Stimulated activated naive CD4-positive, alpha-beta T cell treated with Interleukin-2 at 50 U/mL for 16 hours (primary cell): ENCODE results near the gene CHST11.

ENCODE experiments used
- DNase-seq: peaks from one replicate; lab custom pipeline; 2025; lab: John Stamatoyannopoulos, UW

Gene CHST11

DNA sequence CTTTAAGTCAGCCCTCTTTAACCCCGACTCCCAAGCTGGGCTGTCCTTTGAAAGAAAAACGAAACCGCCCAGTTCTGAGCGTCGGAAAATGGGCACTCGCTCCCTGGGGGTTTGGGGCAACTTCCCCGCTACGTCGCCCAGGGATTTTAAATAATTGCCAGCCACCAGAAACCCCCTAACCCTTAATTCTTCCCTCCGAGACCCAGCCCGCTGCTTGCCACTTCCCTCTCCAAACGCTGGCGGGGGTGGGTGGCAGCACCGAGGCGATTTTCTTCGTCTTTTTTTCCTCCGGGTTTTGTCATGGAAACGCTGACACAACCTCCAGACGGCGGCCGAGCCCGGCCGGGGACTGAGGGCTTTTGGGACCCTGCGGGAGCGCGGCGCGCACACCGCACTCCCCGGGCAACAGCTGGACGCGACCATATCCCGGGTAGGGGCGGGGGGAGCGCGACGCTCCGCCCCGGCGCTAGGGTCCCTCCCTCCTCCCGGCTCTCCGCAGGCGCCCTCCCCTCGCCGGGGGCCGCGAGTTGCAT is at the start of gene CHST11:
Gene CHST11, plus strand, starts transcription at position 532 of the 533 bp plus-strand sequence.
- peak; percentile 63 for DNase-seq

DNA sequence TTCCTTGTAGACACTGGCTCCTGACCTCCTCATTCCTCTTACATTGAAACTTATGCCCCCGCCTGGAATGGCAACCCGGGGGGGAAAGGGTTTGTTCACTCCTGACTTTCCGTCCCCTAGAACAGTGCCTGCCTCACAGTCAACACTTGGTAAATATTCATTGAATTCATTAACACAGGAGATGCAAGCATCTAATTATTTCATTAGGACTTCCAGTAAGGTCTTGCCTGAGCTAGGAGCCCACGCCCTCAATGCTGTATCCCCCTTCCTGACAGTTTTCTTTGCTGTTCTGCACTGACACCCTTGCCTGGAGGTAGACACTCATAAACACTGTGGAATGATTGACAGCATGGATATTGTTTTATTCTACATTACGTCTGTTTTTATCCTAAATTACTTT is 49.3 kb upstream of the CHST11 start:
- DNase-seq, result no peak

DNA sequence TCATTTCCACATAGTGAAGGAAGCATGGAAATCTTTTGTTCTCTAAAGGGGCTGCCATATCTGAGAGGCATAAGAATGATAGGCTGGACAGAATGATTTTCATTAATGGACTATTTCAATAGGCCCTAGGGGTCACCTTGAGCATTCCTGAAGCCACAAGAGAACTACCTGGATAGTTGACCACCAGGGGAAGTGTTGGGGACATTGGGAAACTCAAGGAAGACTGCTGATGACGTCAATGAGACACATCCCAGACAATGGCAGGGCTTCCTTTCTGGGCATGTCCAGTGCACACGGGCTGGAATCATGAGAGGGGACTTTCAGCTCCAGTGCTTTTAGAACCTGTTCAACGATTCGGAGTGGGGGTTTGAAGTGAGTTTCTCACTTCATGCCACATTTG is 48.8 kb upstream of the CHST11 start:
- DNase-seq, result no peak

DNA sequence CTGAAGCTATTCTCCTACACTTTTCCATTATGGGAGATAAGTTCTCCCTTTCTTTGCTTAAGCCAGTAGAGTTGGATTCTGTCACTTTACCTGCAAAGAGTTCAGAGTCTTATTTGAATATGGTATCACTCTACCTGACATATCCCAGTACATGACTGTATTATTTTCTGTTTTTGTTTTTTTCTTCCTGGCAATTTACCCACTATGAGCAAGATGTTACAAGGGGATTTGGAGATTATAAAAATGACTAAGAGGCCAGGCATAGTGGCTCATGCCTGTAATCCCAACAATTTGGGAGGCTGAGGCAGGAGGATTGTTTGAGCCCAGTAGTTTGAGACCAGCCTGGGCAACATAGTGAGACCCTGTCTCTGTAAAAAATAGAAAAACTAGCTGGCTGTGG is 46.4 kb upstream of the CHST11 start:
- DNase-seq, result no peak

DNA sequence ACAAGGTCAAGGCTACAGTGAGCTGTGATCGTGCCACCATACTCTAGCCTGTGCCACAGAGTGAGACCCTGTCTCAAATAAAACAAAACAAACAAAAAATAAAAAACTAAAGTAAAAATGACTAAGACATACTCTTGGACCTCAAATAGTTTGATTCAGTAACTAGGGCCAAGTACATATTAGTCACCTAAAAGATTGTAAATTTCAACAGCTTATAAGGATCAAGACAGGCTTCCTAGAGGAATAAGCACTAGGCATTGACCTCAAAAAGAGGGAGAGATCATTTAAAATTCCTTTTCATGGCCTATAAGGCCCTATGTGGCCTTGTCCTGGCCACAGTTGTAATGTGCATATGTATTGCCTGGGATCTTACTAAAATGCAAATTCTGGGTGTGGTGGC is 46.0 kb upstream of the CHST11 start:
- no peak for DNase-seq

DNA sequence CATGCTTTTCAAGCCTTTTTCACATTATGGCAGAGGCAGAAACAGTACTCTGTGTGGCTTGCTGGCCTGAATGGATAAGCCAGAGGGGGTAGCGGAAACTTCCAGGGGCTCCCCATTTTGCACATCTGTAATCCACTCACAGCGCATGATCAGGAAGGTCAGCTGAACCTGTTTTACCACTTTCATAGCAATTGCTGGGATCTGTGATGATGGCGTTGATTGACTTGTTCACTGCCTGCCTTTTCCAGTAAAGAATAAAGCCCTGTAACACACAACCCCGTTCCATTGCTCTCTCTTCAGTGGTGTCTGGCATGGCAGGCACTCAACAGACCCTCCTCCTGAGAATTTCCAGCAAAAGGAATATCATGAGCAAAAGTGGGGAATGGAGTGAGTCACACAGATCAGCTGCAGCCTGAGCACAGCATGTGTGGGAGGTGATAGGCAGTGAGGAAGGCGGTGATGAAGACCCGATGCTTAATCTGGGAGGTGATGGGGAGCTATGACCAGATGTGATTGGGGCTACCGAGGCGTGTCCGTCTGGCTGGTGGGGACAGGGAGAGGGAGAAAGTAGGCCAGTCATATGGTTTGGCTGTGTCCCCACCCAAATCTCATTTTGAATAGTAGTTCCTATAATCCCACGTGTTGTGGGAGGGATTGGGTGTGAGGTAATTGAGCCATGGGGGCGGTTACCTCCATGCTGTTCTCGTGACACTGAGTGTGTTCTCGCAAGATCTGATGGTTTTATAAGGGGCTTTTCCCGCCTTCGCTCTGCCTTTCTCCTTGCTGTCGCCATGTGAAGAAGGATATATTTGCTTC is 44.7 kb upstream of the CHST11 start:
- DNase-seq, result no peak

DNA sequence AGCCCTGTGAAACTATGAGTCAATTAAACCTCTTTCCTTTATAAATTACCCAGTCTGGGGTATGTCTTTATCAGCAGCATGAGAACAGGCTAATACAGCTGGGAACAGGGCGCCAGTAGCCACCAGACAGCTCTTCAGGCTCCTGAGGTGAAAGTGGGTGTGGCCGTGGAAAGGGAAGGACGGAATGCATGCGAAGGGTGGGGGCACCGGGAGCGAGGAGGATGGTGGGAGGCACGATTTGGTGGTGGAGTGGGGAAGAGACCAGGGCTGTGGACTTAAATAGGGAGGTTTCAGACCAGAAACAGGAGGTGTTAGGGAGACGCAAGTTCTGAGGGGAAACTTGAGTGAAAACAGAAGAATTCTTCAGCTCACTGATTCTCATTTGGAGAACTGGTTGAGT is 44.1 kb upstream of the CHST11 start:
- no peak for DNase-seq

DNA sequence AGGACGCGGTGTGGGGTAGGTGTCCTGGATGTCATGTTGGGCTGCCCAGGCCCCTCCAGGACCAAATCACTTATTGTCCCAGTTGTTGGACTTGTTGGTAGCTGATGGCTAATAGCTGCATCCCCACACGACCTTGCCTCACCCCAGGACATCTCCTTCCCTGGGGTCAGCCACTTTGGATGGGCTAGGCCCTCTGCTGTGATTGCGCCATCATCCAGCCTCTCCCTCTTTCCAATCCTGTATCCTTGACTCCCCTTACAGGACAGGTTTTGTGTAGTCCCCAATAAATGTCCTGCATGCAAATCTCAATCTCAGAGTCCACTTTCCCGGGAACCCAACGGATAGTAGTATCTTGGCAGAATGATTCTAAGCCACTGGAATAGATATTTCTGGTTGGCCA is 43.4 kb upstream of the CHST11 start:
- DNase-seq, result no peak

DNA sequence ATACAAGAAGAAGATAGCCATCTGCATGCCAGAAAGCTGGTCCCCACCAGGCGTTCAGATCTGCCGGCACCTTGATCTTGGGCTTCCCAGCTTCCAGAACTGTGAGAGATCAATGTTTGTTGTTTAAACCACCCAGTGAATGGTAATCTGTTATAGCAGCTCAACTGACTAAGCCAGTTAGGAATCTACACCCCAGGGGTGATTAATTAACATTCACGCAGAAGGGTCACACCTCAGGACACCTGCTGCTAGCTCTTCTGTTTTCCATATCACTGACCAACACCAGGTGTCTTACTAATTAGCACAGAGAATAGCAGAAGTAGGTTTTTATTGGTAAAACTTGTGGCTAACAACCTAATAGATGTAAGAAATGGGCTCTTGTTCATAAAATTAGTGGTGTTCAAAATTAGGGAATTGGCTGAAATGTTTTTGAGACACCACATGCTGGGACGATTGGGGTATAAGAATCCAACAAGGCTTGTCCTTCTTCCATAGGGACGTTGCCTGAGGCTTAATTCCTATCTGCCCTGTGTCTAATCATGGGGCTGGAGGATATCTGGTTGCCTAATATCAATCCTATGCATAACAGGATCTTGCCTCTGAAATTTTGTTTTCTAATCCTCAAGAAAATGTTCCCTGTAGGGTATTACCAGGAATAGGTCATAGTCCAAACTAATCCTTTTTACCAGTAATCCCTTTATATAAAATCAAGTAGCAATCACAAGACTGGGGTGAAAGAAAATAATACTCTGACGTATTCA is 42.0 kb upstream of the CHST11 start:
- DNase-seq, result no peak

DNA sequence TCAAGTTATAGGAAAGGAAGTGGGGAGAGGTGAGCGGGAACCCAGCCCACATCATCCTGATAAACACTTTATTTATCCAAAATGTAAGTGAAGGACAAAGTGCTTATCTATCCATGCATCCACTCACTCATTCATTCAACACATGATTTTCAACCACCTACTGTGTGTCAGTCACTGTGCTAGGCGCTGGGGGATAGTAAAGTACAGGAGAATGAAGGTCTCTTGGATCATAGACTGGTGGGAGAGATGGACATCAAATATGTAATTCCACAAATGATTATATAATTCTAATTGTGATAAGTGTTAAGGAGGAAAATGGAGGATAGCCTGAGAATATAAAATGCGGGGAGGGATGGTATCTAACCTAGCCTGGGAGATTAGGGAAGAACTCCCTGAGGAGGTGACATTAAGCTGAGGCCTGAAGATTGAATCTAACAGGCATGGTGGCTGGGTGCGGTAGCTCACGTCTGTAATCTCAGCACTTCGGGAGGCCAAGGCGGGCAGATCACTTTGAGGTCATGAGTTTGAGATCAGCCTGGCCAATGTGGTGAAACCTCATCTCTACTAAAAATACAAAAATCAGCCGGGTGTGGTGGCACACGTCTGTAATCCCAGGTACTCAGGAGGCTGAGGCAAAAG is 41.3 kb upstream of the CHST11 start:
- DNase-seq, result no peak

DNA sequence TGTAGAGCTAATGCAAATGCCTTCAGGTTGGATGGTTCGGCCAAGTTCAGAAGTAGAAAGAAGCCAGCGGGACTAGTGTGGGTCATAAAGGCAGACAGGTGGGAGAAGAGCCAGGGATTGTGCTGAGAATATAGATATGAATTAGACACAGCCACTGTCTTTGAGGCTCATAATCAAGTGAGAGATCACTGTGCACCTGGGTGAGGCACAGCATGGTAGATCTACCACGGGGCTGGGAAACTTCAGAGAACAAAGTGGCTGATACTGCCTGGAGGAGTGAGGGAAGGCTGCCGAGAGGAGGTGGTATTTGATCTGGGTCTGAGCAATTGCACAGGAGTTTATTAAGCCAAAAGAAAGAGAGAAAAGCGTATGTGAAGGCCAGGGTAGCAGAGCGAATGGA is 40.6 kb upstream of the CHST11 start:
- DNase-seq, result no peak

DNA sequence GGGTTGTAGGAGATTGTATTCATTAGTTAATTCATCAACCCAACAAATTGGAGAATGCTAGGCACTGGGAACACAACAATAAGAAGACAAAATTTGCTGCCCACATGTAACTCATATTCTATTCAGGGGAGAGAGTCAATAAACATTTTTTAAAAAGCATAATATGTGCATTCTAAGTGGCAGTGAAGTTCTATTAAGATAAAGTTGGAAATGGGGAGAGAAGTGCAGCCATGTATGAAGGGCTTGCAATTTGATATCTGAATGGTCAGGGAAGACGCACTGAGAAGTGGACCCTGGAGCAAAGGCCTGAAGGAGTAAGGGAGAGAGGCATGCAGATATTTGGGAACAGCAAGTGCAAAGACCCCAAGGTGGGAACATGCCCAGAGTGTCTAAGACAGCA is 40.2 kb upstream of the CHST11 start:
- DNase-seq, result no peak

DNA sequence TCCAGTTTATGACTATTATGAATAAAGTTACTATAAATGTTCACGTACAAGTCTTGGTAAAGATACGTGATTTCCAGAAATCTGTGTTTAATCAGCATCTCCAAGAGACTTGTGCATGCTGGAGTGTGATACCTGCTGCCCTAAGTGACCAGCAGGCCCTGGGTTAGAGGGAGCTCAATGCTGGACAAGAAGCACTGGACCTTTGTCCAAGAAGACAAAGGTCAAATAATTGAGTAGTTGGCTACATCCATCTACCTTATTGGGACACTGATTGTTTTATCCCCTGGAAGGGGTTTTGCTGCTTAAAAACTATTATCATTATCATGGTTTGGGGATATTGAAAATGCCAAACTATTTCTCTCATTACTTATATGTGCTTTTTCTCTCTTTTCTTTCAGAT is 37.0 kb upstream of the CHST11 start:
- no peak for DNase-seq

DNA sequence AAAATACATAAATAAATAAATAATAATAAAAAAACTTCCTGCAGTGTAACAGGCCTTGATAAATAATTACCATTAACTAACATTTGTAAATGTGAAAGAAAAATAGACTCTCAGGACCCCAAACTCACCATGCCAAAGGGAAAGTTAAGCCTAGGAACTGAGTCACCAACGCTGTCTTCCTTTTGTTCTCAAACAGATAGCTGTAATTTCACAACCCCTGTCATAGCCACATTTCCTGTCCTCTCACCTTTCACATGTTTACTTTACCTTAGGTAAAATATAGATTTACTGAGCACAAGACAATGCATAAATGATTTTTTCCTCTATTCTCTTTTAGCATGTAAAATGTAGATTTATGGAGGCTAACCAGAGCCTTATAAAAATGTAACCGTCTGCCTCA is 35.9 kb upstream of the CHST11 start:
- DNase-seq, result no peak

DNA sequence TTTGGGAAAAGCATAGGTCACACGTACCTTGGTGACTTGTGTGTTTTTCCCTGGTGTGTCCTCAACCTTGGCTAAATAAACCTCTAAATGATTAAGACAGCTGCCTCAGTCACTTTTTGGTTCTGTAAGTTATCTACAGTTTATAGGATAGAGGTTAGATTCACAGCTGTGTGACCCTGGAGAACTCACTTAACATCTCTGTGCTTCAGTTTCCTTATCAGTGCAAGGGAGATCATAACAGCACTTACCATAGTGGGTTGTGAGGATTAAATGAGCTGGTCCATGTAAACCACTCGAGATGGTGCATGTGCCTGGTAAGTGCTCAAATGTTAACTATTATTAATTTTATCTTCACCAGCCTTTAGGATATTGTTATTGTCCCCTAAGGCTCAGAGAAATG is 35.4 kb upstream of the CHST11 start:
- no peak for DNase-seq

DNA sequence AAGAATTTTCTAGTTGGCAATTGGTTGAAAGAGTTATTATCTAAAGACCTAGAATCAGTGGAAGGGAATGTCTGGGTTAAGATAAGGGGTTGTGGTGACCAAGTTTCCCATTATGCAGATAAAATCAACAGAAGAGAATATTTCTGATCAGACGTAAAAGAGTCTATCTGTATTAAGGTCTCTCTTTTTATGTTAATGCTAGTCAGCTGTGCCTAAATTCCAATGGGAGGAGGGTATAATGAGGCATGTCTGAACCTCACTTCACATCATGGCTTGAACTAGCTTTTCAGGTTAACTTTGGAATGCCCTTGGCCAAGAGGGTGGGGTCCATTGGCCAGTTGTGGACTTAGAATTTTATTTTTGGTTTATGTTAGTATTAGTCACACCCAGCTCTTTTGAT is 34.3 kb upstream of the CHST11 start:
- no peak for DNase-seq

DNA sequence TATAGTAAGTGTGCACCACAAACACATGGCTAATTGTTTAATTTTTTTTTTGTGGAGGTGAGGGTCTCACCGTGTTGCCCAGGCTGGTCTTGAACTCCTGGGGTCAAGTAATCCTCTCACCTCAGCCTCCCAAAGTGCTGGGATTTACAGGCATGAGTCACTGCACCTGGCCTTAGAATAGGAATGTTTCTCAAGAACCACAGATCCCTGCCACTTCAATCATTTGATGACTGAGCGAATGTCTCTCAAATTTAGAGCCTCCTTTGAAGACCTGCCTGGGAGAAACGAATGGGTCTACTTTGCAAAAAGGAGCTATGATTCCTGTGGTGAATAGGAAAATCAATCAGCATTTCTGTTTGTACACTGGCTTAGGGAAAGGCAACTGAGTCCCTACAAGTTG is 33.5 kb upstream of the CHST11 start:
- DNase-seq, result no peak

DNA sequence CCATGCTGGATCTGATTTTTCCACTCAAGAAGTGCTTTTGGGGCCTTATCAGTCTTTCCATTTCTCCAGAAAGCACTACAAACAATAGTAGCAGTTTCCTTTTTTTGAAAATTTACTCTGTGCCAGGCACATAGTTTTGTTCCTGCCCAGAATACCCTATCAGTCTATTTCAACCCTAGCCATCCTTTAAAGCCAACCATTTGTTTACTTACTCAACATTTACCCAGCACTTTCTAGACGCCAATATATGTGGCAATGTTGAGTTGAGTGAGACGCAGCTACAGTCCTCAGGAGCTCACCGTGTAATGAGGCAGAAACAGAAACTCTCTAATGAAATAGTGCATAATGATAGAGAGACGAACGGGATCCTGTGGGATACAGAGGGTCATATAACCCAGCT is 32.9 kb upstream of the CHST11 start:
- DNase-seq, result no peak

DNA sequence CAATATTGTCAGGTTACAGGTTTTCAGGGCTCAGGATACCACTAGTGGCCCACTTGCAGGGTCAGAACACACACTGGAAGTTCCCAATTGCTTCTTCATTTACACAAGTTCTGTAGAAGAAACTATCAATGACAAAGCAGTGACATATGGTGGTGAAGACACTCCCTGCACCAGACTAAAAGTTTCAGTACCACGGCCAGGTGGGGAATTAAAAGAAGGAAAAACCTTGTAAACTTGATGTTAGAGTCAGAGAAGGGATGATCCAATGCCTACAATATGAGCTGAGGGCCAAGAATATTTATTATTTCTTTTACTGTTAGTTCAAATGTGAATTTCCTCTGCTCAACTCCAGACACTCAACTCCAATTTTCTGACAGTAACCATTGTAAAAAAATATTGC is 31.8 kb upstream of the CHST11 start:
- no peak for DNase-seq

DNA sequence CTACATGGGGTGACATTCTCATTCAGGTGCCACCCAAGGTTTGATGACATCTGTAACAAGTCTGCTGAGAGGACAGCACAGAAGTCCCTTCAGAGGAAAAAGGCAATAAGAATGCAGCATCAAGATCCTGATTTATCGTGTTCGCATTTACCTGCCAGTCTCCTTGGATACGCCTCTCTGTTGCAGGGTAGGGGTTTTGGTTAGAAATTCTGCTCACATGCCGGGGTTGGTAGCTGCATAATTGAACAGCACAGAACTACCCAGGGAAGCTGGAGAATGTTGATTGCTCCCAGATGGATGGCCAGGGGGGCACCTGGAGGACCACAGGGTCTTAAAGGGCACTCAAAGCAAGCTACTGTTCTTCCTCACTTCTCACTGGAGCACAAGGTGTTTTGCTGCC is 31.1 kb upstream of the CHST11 start:
- DNase-seq, result no peak

DNA sequence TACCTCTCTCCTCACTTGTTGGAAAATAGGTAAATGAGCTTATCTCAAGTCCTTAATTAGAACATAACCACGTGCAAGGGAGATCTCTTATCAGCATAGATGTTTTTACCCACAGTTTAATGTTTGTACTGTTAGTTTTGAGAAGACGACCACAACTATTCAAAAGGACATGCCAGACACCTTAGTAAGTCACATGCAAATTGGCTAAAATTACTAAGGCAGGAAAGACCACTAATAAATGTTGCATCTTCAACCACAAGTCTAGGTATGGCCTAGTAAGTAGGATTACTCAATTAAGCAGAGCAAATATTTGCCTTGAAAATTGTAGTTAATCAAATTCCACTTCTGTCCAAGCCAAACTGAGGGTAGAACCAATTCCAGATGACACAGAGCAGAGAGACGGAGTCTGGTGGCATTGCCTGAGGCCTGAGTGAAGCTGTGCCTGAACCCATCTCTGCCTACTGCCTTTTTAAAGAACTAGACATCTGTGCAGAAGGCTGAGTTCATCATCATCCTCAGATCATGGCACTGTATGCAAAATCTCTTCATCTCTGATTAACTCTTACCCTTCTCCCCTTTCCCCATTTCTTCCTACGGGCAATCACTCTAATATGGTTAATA is 29.7 kb upstream of the CHST11 start:
- DNase-seq, result no peak

DNA sequence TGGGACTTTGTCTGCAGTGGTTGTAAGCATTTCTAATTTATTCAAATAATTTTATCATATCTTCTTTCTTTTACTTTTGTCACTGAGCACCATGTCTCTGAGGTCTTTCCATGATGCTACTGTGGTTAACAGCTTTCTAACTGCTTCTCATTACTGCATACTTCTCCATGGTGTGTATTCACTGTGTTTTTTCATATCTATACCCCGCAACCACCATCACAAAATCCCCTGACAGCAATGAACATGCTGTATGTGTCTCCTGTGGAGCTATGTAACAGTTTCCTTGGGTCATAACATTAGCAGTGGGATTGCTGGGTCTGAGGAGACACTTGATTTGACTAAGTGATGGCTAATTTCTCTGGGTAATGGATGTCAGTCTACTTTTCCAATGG is 29.2 kb upstream of the CHST11 start:
- DNase-seq, result no peak

DNA sequence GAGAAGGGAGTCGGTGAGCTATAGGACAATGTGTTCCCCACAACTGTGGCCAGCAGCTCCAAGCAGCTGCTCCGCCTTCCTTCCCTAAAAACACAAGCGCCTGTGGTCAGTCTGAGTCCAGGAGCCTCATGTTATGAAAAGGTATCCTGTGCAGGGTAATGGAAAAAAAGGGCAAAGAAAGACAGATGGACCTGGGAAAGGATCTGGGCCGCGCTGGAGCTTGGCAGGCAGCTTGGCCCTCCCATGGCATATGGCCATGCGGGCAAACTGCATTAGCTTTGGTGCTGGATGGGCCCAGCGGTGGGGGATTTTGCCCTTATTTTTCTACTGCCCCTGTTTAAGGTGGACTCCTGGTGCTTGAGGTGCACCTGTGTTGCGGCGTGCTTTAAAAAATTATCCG is 23.7 kb upstream of the CHST11 start:
- DNase-seq, result no peak
